Activated CD4-positive, CD25-positive, alpha-beta regulatory T cell treated with anti-CD3 and anti-CD28 coated beads, Interleukin-2, amount 50 U/mL, for 72 hours (primary cell): ENCODE measurements around the gene PDP2.
"Not testable (repeated sequence)": the region's sequence is repeated elsewhere in the genome, so short reads cannot be mapped to it uniquely, and the experiment has no call there.

ENCODE experiments used
- DNase-seq: peaks from one replicate; pipeline ENCODE4 v3.0.0; 2021

The PDP2 gene

GRCh38 chr16:66921729-66922450 lies 41.6 kb downstream of the PDP2 start:
- no peak for DNase-seq

GRCh38 chr16:66923247-66923731 lies 43.0 kb downstream of the PDP2 start:
- DNase-seq = no peak

- no peak for DNase-seq
Observed at GRCh38 chr16:66923866-66924265, 43.6 kb downstream of the PDP2 start.

GRCh38 chr16:66924527-66925321 lies 44.4 kb downstream of the PDP2 start:
- DNase-seq = peak; percentile 62

- no peak for DNase-seq
Observed at GRCh38 chr16:66925322-66925840, 45.1 kb downstream of the PDP2 start, which contains the start of gene RRAD. RRAD (minus strand) TSS chr16:66925535; CDS start chr16:66925179, 356 bp downstream.

DNA sequence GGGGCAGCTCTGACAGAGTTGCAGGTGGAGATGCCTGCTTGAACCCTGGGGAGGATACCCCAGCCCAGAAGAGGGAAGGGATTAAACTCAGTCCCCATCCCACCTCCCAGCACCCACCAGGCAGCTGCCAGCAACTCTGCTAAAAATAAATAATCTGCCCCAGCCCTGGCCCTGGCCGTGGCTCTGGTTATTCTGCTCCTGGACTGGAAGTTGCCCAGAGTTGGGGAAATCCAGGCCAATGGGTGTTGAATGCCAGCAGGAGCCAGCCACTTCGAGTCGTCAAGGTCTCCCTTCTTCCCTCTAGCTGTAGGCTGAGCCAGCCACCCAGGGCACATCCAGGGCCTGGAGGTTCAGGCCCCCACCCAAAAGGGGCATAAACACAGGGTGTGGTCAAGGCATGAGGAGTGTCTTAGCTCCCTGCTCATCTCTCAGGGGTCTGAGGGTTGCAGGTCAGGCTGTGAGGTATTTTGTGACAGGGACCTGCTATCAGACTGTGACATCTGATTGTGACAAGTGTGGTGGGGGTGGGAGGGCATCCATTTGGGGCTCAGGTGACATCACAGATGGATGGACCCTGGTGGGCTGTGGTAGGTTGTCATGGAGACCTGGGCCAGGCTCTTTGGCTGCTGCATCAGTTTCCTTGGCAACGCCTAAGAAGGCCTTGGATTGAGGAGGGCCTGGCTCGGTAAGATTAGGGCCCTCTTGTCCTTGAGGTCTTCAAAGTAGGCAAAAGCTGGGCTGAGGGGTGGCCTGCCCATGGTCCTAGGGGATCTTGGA lies 46.0 kb downstream of the PDP2 start:
- DNase-seq = no peak

DNA sequence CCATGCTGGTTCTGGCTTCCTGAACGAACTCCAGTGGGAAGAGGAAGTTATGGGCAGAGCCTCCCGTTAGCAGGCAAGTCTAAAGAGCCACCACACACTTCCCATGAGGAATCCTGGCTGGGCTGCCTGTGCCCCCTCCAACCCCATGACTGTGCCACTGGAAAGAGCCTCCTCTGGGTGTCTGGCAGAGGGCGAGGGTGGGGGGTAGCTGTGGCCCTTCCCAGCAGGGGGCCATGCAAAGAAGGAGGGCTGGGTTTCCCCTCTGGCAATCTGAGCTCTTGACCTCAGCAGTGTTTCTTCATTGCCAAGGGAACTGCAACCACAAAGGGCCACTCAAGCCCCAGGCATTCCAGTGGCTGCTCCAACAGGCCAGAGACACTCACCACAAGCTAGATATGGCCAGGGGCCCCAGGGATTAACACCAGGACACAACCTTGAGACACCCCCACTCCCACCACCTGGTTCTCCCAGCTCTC lies 46.7 kb downstream of the PDP2 start:
- DNase-seq = no peak

DNA sequence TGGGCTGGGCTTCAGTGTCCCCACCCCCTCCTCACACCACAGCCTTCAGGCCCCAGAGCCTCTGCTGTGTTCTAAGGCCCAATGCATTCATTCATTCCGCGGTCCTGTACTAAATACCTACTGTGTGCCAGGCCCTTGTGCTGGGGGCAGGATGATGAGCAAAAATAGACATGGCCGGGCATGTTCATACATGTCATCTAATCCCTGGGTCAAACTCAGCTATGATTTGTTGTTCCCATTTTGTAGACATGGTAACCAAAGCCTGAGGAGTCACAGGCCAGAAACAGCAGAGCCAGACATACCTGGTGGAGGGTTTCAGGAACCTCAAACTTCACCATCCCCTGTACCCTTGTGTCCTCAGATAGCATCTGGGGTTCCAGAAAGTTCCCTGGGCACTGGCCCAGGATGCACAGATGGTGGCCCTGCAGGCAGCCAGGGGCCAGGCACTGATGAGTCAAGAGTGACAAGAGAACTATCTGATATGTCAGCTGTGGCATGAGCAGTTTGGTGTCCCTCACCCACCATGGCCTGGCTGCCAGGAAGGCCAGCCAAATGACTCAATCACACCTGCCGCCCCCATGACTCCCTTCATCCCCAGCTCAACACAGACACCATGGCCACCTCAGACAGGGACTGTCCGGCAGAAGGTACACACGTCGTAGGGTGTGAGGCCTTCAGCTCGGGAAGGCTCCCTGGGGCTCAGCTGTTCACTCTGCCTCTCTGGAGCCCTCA lies 47.8 kb downstream of the PDP2 start:
- no peak for DNase-seq

GRCh38 chr16:66928702-66929388 lies 48.5 kb downstream of the PDP2 start:
- DNase-seq = no peak

- DNase-seq = no peak
Observed at GRCh38 chr16:66930189-66930588, 49.9 kb downstream of the PDP2 start.

DNA sequence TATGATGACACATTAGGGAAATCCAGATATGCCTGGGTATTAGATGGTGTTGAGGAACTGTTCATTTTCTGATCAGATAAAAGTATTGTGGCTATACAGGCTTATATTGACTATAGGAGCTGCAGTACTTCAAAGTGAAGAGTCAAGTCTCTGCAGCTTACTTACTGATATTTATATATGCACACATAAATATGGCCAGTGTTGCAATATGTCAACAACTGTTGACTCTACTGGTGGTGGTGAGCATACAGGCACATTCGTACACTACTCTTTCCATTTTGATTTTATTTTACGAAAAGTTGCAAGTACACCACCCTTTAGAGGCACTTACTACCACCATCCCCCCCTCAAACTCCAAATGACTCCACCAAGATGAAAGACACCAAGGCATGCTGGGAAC lies 51.4 kb downstream of the PDP2 start:
- no peak for DNase-seq

- DNase-seq = no peak
Observed at GRCh38 chr16:66932076-66932475, 51.8 kb downstream of the PDP2 start.

DNA sequence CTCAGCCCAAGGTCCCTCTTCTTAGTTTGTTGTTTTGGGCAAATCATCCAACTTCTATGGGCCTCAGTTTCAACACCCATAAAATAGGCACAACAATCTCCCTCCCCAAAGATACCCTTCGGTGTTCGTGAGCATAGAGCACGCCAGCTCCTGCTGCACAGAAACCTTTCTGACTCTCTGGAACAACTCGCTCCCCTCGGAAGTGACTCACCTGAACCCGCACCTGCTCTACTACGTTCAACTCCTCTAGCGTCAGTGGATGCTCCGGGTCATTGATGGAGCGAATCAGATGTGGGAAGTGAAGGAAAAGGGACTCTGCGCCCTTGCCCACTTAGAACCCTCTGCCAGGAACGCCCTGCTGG lies 53.4 kb downstream of the PDP2 start:
- no peak for DNase-seq

- DNase-seq = peak; percentile 93
Observed at GRCh38 chr16:66934138-66934838, 54.0 kb downstream of the PDP2 start, which contains the start of gene CIAO2B. CIAO2B (minus strand) TSS chr16:66934402; CDS start chr16:66934364, 38 bp downstream.

DNA sequence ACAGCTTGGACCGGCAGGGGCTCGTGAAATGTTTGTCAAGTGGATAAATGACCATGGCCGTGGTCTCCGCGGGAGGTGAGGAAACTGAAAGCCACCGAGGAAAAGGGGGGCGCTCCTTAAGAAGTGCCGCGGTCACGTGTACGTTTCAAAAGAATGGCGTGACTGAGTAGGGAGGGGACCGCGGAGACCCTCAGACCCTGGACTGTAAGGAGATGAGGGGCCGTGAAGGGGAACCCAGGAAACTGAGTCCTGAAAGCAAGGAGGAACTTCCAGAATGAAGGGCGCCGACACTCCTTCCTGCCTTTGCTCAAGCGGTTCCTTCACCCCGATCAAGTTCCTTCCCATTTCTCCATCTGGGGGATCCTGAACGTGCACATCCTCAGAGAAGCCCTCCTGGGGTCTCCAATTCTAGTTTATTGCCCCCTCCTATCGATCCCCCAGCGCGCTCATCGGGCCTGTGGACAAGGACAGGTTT lies 54.6 kb downstream of the PDP2 start:
- not testable (repeated sequence) for DNase-seq

- DNase-seq = no peak
Observed at GRCh38 chr16:66935314-66936011, 55.1 kb downstream of the PDP2 start, which contains the start of gene CES2. CES2 (plus strand) TSS chr16:66935516; CDS start chr16:66935636, 120 bp downstream.

DNA sequence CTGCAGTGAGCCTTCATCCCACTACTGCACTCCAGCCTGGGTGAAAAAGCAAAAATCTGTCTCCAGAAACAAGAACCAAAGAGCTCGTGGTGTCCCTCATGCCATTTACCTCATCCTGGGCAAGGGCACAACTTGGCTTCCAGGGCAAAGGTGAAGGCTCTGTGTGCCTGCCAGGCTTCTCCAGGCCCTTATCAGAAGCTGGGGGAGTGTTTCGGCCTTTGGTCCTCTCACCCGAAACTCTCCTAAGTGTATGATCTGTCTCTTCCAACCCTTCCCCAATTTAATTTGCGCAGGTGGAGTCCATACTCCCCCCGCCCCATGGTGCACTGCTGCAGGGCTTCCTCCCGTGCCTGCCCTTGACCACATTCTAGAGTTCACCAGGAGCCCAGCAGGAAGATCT lies 56.1 kb downstream of the PDP2 start:
- no peak for DNase-seq

GRCh38 chr16:66936889-66937554 lies 56.7 kb downstream of the PDP2 start:
- DNase-seq = no peak

DNA sequence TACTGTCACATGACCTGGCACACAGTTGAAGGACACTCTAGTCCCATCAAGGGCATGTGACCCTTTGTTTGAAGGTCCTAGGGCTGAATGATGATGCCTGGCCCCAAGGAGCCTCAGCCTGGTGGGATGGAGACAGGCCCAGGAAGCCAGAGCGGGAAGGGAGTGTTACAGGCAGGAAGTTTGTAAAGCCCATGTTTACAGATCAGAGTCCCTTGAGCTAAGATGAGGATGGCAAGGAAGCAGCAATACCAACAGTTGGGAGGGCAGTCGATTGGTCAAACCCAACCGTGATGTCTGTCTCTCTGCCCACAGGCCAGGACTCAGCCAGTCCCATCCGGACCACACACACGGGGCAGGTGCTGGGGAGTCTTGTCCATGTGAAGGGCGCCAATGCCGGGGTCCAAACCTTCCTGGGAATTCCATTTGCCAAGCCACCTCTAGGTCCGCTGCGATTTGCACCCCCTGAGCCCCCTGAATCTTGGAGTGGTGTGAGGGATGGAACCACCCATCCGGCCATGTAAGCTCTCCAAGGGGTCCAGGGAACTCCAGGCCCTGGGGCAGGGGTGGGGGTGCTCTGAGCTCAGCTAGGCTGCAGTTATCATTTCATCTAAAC lies 57.5 kb downstream of the PDP2 start:
- no peak for DNase-seq
